Chondrocyte (in vitro differentiated cells): ENCODE measurements around the gene ECT2. TPM values are rescaled to one million over a fixed set of nuclear protein-coding genes. Genes with fewer than 3 reads are reported as not detected.

Experiments
- DNase-seq: peaks from one replicate; pipeline ENCODE4 v3.0.0; 2021; ENCODE audit warnings: mixed read lengths, low spot score
- H3K27ac Mint-ChIP-seq: one replicate; pipeline ENCODE4 v1.8.0; 2021; ENCODE audit warnings: mild to moderate bottlenecking, moderate library complexity, mixed read lengths; ENCODE audit not compliant: unreplicated experiment
- H3K27me3 Mint-ChIP-seq: 2 replicates; pipeline ENCODE4 v1.8.0; 2021; ENCODE audit warnings: low read depth, mixed read lengths
- H3K36me3 Mint-ChIP-seq: 2 replicates; pipeline ENCODE4 v1.8.0; 2021; ENCODE audit warnings: low read depth, mixed read lengths
- H3K4me1 Mint-ChIP-seq: 2 replicates; pipeline ENCODE4 v1.8.0; 2021; ENCODE audit warnings: low read depth, mild to moderate bottlenecking, mixed read lengths
- H3K4me3 Mint-ChIP-seq: one replicate; pipeline ENCODE4 v1.8.0; 2021; ENCODE audit warnings: mild to moderate bottlenecking, moderate library complexity, mixed read lengths; ENCODE audit not compliant: unreplicated experiment
- H3K9me3 Mint-ChIP-seq: 2 replicates; pipeline ENCODE4 v1.8.0; 2021; ENCODE audit warnings: low read depth, mixed read lengths
- CTCF ChIP-seq: fragments of 200-600 bp; sonication (generic); IDR thresholded peaks from 2 replicates; pipeline ENCODE4 v1.5.0; 2021; ENCODE audit warnings: antibody characterized with exemption, mild to moderate bottlenecking, moderate library complexity
- total RNA-seq: library from RNA; stranded (reverse); gene quantifications from 3 replicates; pipeline ENCODE4 v1.2.1, GENCODE V29; 2021

Gene ECT2
- total RNA-seq, 1 donor from 2014 or later = 17.2 TPM

GRCh38 chr3:172799246-172799645 lies 48.7 kb downstream of the ECT2 start:
- H3K4me1 Mint-ChIP-seq = no peaks in the 10 kb centered on the region
- no peak for TF ChIP-seq CTCF
- no peaks in the 10 kb centered on the region for H3K27me3 Mint-ChIP-seq
- no peaks in the 10 kb centered on the region for H3K9me3 Mint-ChIP-seq
- H3K36me3 Mint-ChIP-seq = peaks cover 3% of the 10 kb centered on the region
- DNase-seq = no peak
- no peak overlapping the region for H3K4me3 Mint-ChIP-seq
- H3K27ac Mint-ChIP-seq = no peak overlapping the region

GRCh38 chr3:172800156-172800555 lies 49.6 kb downstream of the ECT2 start:
- Mint-ChIP-seq H3K4me3 (no peak overlapping the region), H3K9me3 (no peaks in the 10 kb centered on the region), H3K36me3 (peaks cover 3% of the 10 kb centered on the region), H3K4me1 (peaks cover under 1% of the 10 kb centered on the region), H3K27ac (no peak overlapping the region), H3K27me3 (no peaks in the 10 kb centered on the region)
- no peak for TF ChIP-seq CTCF
- DNase-seq = no peak

DNA sequence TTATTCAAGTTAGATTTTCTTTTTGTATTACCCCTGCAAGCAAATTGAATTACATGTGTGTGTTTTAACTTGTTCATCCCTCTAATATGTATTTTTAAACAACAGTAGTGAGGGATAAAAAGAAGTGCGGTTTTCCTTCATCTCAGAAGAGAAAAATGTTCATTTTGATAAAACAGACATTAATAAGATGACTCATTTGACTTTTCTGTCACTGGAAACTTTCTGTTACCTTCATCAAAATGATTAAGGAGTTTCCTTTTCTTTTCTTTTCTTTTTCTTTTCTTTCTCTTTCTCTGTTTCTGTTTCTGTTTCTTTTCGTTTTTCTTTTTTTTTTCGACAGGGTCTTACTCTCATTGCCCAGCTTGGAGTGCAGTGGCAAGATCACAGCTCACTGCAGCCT lies 53.0 kb downstream of the ECT2 start:
- H3K9me3 Mint-ChIP-seq = no peaks in the 10 kb centered on the region

DNA sequence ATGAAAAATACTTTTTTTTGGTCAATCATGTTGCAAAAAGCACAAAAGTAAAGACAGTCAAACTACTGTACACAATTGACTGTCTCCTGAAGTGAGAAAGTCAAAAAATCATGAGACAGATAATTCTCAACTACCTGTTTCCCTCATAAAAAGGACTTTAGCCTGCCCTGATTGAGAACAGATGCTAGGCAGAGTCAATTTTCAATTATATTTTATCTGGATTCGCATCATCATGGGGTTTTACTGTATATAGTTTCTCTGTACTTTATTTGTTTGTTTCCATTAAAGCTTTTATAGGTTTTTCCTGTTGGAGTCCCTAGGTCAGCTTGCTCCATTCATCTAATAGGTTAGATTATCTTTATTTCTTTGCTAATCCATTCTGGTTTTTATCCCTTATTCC lies 53.8 kb downstream of the ECT2 start:
- no peak overlapping the region for H3K27ac Mint-ChIP-seq

More for the DNA sequence above, 53.0 kb downstream of the ECT2 start:
- no peak for TF ChIP-seq CTCF
- H3K27ac Mint-ChIP-seq = no peak overlapping the region
- no peak overlapping the region for H3K4me3 Mint-ChIP-seq
- peaks cover 3% of the 10 kb centered on the region for H3K4me1 Mint-ChIP-seq
- H3K36me3 Mint-ChIP-seq = peaks cover 3% of the 10 kb centered on the region
- DNase-seq = no peak
- H3K27me3 Mint-ChIP-seq = no peaks in the 10 kb centered on the region

GRCh38 chr3:172808969-172809546 lies 58.5 kb downstream of the ECT2 start:
- Mint-ChIP-seq H3K4me1 (peaks cover 3% of the 10 kb centered on the region), H3K36me3 (peaks cover 1% of the 10 kb centered on the region), H3K27me3 (no peaks in the 10 kb centered on the region), H3K9me3 (no peaks in the 10 kb centered on the region), H3K4me3 (no peak overlapping the region), H3K27ac (no peak overlapping the region)
- TF ChIP-seq CTCF = peak; percentile 89
- no peak for DNase-seq

More for the DNA sequence above, 53.8 kb downstream of the ECT2 start:
- Mint-ChIP-seq H3K36me3 (peaks cover 3% of the 10 kb centered on the region), H3K9me3 (no peaks in the 10 kb centered on the region), H3K4me1 (peaks cover 3% of the 10 kb centered on the region), H3K27me3 (no peaks in the 10 kb centered on the region), H3K4me3 (no peak overlapping the region)
- DNase-seq = no peak
- TF ChIP-seq CTCF = no peak
